Renal pelvis (tissue), 4 donors: ENCODE data around the gene RAB31. TPM values are rescaled to one million over a fixed set of nuclear protein-coding genes. Genes with fewer than 3 reads are reported as not detected.

ENCODE experiments used
- DNase-seq: peaks from one replicate; pipeline ENCODE4 v3.0.0-alpha.2; 2013
- polyA plus RNA-seq, 3 donors: library from polyadenylated mRNA; unstranded; fragments of 120-200 nt; gene quantifications; one replicate each; pipeline ENCODE4 v1.2.1, GENCODE V29; 2013; ENCODE audit not compliant: insufficient read length in 3 of 3

The RAB31 gene
- polyA plus RNA-seq, 3 donors, result 22.8 to 27.5 (median 25.7) TPM

- DNase-seq, result no peak
Measured at GRCh38 chr18:9688036-9688741, 19.9 kb upstream of the RAB31 start.

- no peak for DNase-seq
Measured at GRCh38 chr18:9689253-9689652, 18.8 kb upstream of the RAB31 start.

GRCh38 chr18:9690418-9691188, 17.5 kb upstream of the RAB31 start:
- no peak for DNase-seq

GRCh38 chr18:9691235-9691634, 16.9 kb upstream of the RAB31 start:
- DNase-seq, result no peak

- no peak for DNase-seq
Measured at GRCh38 chr18:9694174-9694573, 13.9 kb upstream of the RAB31 start.

GRCh38 chr18:9694952-9695495, 13.1 kb upstream of the RAB31 start:
- no peak for DNase-seq

GRCh38 chr18:9695605-9696004, 12.5 kb upstream of the RAB31 start:
- DNase-seq, result no peak

- no peak for DNase-seq
Measured at GRCh38 chr18:9696112-9696511, 12.0 kb upstream of the RAB31 start.

GRCh38 chr18:9696701-9697100, 11.4 kb upstream of the RAB31 start:
- DNase-seq, result no peak

- no peak for DNase-seq
Measured at GRCh38 chr18:9697121-9697520, 11.0 kb upstream of the RAB31 start.

GRCh38 chr18:9698497-9698896, 9.6 kb upstream of the RAB31 start:
- no peak for DNase-seq

- no peak for DNase-seq
Measured at GRCh38 chr18:9700261-9700796, 7.8 kb upstream of the RAB31 start.

- DNase-seq, result no peak
Measured at GRCh38 chr18:9701609-9702349, 6.3 kb upstream of the RAB31 start.

- no peak for DNase-seq
Measured at GRCh38 chr18:9704233-9705118, 3.6 kb upstream of the RAB31 start.

GRCh38 chr18:9705183-9705829, 2.8 kb upstream of the RAB31 start:
- DNase-seq, result no peak

GRCh38 chr18:9706081-9706935, 1.8 kb upstream of the RAB31 start:
- no peak for DNase-seq

GRCh38 chr18:9707381-9708056, 582 bp upstream of the RAB31 start:
- DNase-seq, result no peak

GRCh38 chr18:9708434-9709303, 568 bp downstream of the RAB31 start:
- DNase-seq, result no peak
